IMR-90 (cell line): ENCODE data around the gene FNIP2. TPM values are rescaled to one million over a fixed set of nuclear protein-coding genes. Genes with fewer than 3 reads are reported as not detected.

ENCODE experiments used
- ATAC-seq: fragments of 200-7000 bp; cut with Tn5 transposase; 2 replicates; pipeline ENCODE4 v1.9.1; 2020; ENCODE audit warnings: low read depth, mild to moderate bottlenecking, moderate library complexity
- BruUV-seq: library from RNA; stranded (reverse); fragments of 400-500 nt; replicated peaks from 2 replicates; lab custom pipeline; 2021; lab: Mats Ljungman, UMichigan
- CTCF ChIA-PET: fragments of 300-600 bp; formaldehyde crosslinking; extraction: SDS; loops from one replicate; lab custom pipeline; 2021; ENCODE audit warnings: antibody characterized with exemption; lab: Yijun Ruan, JAX
- POLR2A ChIA-PET: fragments of 300-600 bp; sonication (Branson Sonifier 250); formaldehyde crosslinking; loops from one replicate; lab custom pipeline; 2022; ENCODE audit warnings: antibody characterized with exemption; ENCODE audit not compliant: unreplicated experiment; lab: Charles Lee
- DNase-seq: peaks from one replicate; pipeline ENCODE4 v3.0.0; 2013
- H2AFZ ChIP-seq: replicated peaks from 2 replicates; pipeline ENCODE3; 2013; ENCODE audit warnings: low read length, mild to moderate bottlenecking; ENCODE audit not compliant: poor library complexity
- H2AK5ac ChIP-seq: 2 replicates; pipeline ENCODE4 v1.6.1; 2013; ENCODE audit warnings: low read depth, low read length, inconsistent platforms
- H2AK9ac ChIP-seq: replicated peaks from 2 replicates; pipeline ENCODE3; 2013; ENCODE audit warnings: mild to moderate bottlenecking, low read depth, low read length, moderate library complexity; ENCODE audit not compliant: poor library complexity
- H2BK120ac ChIP-seq: 2 replicates; pipeline ENCODE4 v1.6.1; 2013; ENCODE audit warnings: low read depth, low read length, inconsistent platforms
- H2BK15ac ChIP-seq: 3 replicates; pipeline ENCODE4 v1.6.1; 2013; ENCODE audit warnings: low read depth, low read length, inconsistent platforms
- H2BK20ac ChIP-seq: 2 replicates; pipeline ENCODE4 v1.6.1; 2013; ENCODE audit warnings: low read depth, mild to moderate bottlenecking, inconsistent platforms, low read length, moderate library complexity
- H2BK5ac ChIP-seq: 2 replicates; pipeline ENCODE4 v1.6.1; 2013; ENCODE audit warnings: mild to moderate bottlenecking, low read depth, low read length, inconsistent platforms; ENCODE audit not compliant: poor library complexity, severe bottlenecking
- H3K14ac ChIP-seq: replicated peaks from 2 replicates; pipeline ENCODE4 v1.6.1; 2013; ENCODE audit warnings: low read depth, low read length, inconsistent platforms
- H3K18ac ChIP-seq: 2 replicates; pipeline ENCODE4 v1.6.1; 2013; ENCODE audit warnings: low read depth, low read length, control low read depth
- H3K23ac ChIP-seq: 2 replicates; pipeline ENCODE4 v1.6.1; 2013; ENCODE audit warnings: low read depth, low read length, inconsistent platforms
- H3K27ac ChIP-seq: 2 replicates; pipeline ENCODE4 v1.5.1; 2013; ENCODE audit warnings: mild to moderate bottlenecking, control low read depth, low read length; ENCODE audit not compliant: insufficient read depth
- H3K27me3 ChIP-seq: 2 replicates; pipeline ENCODE4 v1.6.1; 2013; ENCODE audit warnings: low read length; ENCODE audit not compliant: control insufficient read depth, insufficient read depth
- H3K36me3 ChIP-seq: 2 replicates; pipeline ENCODE4 v1.6.1; 2013; ENCODE audit warnings: low read length, mixed read lengths; ENCODE audit not compliant: control insufficient read depth, insufficient read depth
- H3K4ac ChIP-seq: 2 replicates; pipeline ENCODE4 v1.6.1; 2013; ENCODE audit warnings: low read depth, low read length, inconsistent platforms
- H3K4me1 ChIP-seq: 2 replicates; pipeline ENCODE4 v1.6.1; 2013; ENCODE audit warnings: low read length, mixed read lengths; ENCODE audit not compliant: control insufficient read depth, insufficient read depth
- H3K4me2 ChIP-seq: 2 replicates; pipeline ENCODE4 v1.6.1; 2013; ENCODE audit warnings: low read depth, mild to moderate bottlenecking, control low read depth, low read length, moderate library complexity
- H3K4me3 ChIP-seq: 2 replicates; pipeline ENCODE4 v1.5.1; 2013; ENCODE audit warnings: low read depth, mild to moderate bottlenecking, control low read depth, low read length, moderate library complexity; ENCODE audit not compliant: insufficient read depth
- H3K56ac ChIP-seq: 2 replicates; pipeline ENCODE4 v1.6.1; 2013; ENCODE audit warnings: low read length, inconsistent platforms; ENCODE audit not compliant: insufficient read depth; ENCODE audit errors: extremely low read depth
- H3K79me1 ChIP-seq, 2 experiments: 2 replicates each; pipeline ENCODE4 v1.6.1; 2013; ENCODE audit warnings: low read length in 2 of 2, inconsistent platforms in 1 of 2, low read depth in 1 of 2
- H3K9ac ChIP-seq: 2 replicates; pipeline ENCODE4 v1.6.1; 2013; ENCODE audit warnings: low read depth, low read length, control low read depth
- H3K9me1 ChIP-seq: 2 replicates; pipeline ENCODE4 v1.6.1; 2013; ENCODE audit warnings: low read length, inconsistent platforms; ENCODE audit not compliant: insufficient read depth
- H3K9me3 ChIP-seq: 2 replicates; pipeline ENCODE4 v1.6.1; 2013; ENCODE audit warnings: low read length; ENCODE audit not compliant: control insufficient read depth, insufficient read depth
- H4K20me1 ChIP-seq: 2 replicates; pipeline ENCODE4 v1.6.1; 2013; ENCODE audit warnings: low read length, inconsistent platforms; ENCODE audit not compliant: insufficient read depth
- H4K5ac ChIP-seq: 2 replicates; pipeline ENCODE4 v1.6.1; 2013; ENCODE audit warnings: mild to moderate bottlenecking, low read depth, low read length, control low read depth
- H4K8ac ChIP-seq, 2 experiments: 2 replicates each; pipeline ENCODE4 v1.6.1; 2013; ENCODE audit warnings: low read depth in 2 of 2, low read length in 2 of 2, control low read depth in 1 of 2, inconsistent platforms in 1 of 2
- H4K91ac ChIP-seq: 2 replicates; pipeline ENCODE4 v1.6.1; 2013; ENCODE audit warnings: low read depth, low read length, inconsistent platforms; ENCODE audit not compliant: insufficient read depth
- CEBPB ChIP-seq: IDR thresholded peaks from 2 replicates; pipeline ENCODE4 v1.6.1; 2012; ENCODE audit warnings: low read depth, low read length, improper control_type of control experiment
- CHD1 ChIP-seq: IDR thresholded peaks from 2 replicates; pipeline ENCODE4 v1.6.1; 2012; ENCODE audit warnings: low read depth, low read length, improper control_type of control experiment
- CTCF ChIP-seq: conservative IDR thresholded peaks from 2 replicates; pipeline ENCODE4 v1.5.1; 2012; ENCODE audit warnings: mild to moderate bottlenecking, low read depth, low read length, improper control_type of control experiment
- FOS ChIP-seq: fragments of 150-350 bp; IDR thresholded peaks from 2 replicates; pipeline ENCODE4 v1.6.1; 2016; ENCODE audit warnings: low read depth, low read length
- POLR2A ChIP-seq: IDR thresholded peaks from 2 replicates; pipeline ENCODE4 v1.6.1; 2012; ENCODE audit warnings: mild to moderate bottlenecking, low read depth, low read length
- RAD21 ChIP-seq: IDR thresholded peaks from 2 replicates; pipeline ENCODE4 v1.6.1; 2012; ENCODE audit warnings: low read length, improper control_type of control experiment
- RCOR1 ChIP-seq: IDR thresholded peaks from 2 replicates; pipeline ENCODE4 v1.6.1; 2012; ENCODE audit warnings: mild to moderate bottlenecking, low read length, improper control_type of control experiment; ENCODE audit not compliant: insufficient replicate concordance
- SMC3 ChIP-seq: fragments of 150-350 bp; IDR thresholded peaks from 2 replicates; pipeline ENCODE4 v1.6.1; 2016; ENCODE audit warnings: low read depth, mild to moderate bottlenecking, antibody characterized with exemption, low read length, moderate library complexity
- WGBS, 2 experiments: methylation state at CpG; one replicate each; pipeline versions ENCODE4 v1.1.5 to v1.1.7; 2013; ENCODE audit warnings: missing lambda C conversion rate in 2 of 2; ENCODE audit not compliant: insufficient read length in 1 of 2; ENCODE audit errors: extremely low coverage in 2 of 2; 5-methylcytosine and 5-hydroxymethylcytosine counted together
- dilution Hi-C: fragments of 300-500 bp; cut with HindIII; formaldehyde crosslinking; loops from one replicate; pipeline ENCODE4 v1.14.3; 2018; ENCODE audit warnings: low sequenced_read_pairs; ENCODE audit not compliant: unreplicated experiment
- in situ Hi-C: fragments of 300-500 bp; cut with MboI; formaldehyde crosslinking; loops from 3 replicates; pipeline ENCODE4 v1.14.3; 2019; ENCODE audit warnings: low sequenced_read_pairs, inconsistent platforms, mixed read lengths
- intact Hi-C: fragments of 100-400 bp; cut with micrococcal nuclease; formaldehyde crosslinking; loops from 2 replicates; pipeline ENCODE4 v1.10.0; 2022
- polyA plus RNA-seq, 3 experiments: library from polyadenylated mRNA; depleted of rRNA; stranded (reverse); fragments of >200 nt; gene quantifications; 2 replicates each; pipeline ENCODE4 v1.2.3, GENCODE V29; 2012; ENCODE audit warnings: low replicate concordance in 1 of 3
- total RNA-seq: library from RNA; depleted of rRNA; stranded (reverse); fragments of >200 nt; gene quantifications from 2 replicates; pipeline ENCODE4 v1.2.3, GENCODE V29; 2012

FNIP2 gene
- total and polyA plus RNA-seq, 2 of the 4 experiments (the other 2 are of a cell fraction) = 4.7 to 24.6 TPM

- no peak overlapping the region for H2BK120ac ChIP-seq
- no peak overlapping the region for H4K8ac ChIP-seq
- H2BK20ac ChIP-seq = no peak overlapping the region
- no peak overlapping the region for H4K5ac ChIP-seq
- H3K14ac ChIP-seq = no peak overlapping the region
- no peaks in the 10 kb centered on the region; the same call in 1 of the 2 replicates for H3K9me1 ChIP-seq
- ChIA-PET POLR2A (no interaction called here), CTCF (interaction anchor here (0.7 to 1.9 kb wide), 6 partner anchors 8 to 352 kb away, joined by 3 to 10 read pairs (median 4); no protein-coding TSS in a partner anchor)
- H3K79me1 ChIP-seq = peaks cover 0 to 3% of the 10 kb centered on the region in 2 experiments; a peak in 1 of 4 replicates
- H2BK15ac ChIP-seq = no peak overlapping the region
- intact Hi-C loops = loop anchor here (1.0 to 10.0 kb wide), 4 partner anchors 82 to 598 kb away; partner anchors contain the start of gene FNIP2
- H3K9me3 ChIP-seq = no peaks in the 10 kb centered on the region
- dilution Hi-C loops = no loop called here
- no peak overlapping the region for H3K9ac ChIP-seq
- no peak overlapping the region for H3K56ac ChIP-seq
- H2BK5ac ChIP-seq = no peak overlapping the region
- H3K4me2 ChIP-seq = no peak overlapping the region
- in situ Hi-C loops = no loop called here
- H3K23ac ChIP-seq = no peak overlapping the region
- no peak overlapping the region for H3K4ac ChIP-seq
- H2AFZ ChIP-seq = no peak overlapping the region
- no peak overlapping the region for H2AK5ac ChIP-seq
- 0% methylated on average over 1 of the region's 7 CpGs; no CpG with 5 or more reads in 1 of the 2 experiments for WGBS, 2 experiments
- H2AK9ac ChIP-seq = no peak overlapping the region
- no peaks in the 10 kb centered on the region for H3K27me3 ChIP-seq
- H3K4me1 ChIP-seq = no peaks in the 10 kb centered on the region
- H3K4me3 ChIP-seq = no peak overlapping the region
- no peak overlapping the region for H4K91ac ChIP-seq
- BruUV-seq = no TSS peak
- peaks cover 4% of the 10 kb centered on the region; the same call in 1 of the 2 replicates for H3K36me3 ChIP-seq
- H3K18ac ChIP-seq = no peak overlapping the region
- peak; percentile 44 for DNase-seq
- TF ChIP-seq CHD1 (no peak), FOS (no peak), RAD21 (peak; percentile 68), RCOR1 (no peak), SMC3 (peak; percentile 93), CTCF (peak; percentile 79), CEBPB (no peak), POLR2A (no peak)
- H3K27ac ChIP-seq = no peak overlapping the region
- H4K20me1 ChIP-seq = no peaks in the 10 kb centered on the region
- peak; percentile 48; the same call in 1 of the 2 replicates for ATAC-seq
These were observed 82.2 kb downstream of the FNIP2 start for GRCh38 chr4:158850800-158851644.
